ENCODE data around the gene AAK1.

Gene AAK1

GRCh38 chr2:69495861-69496260, 147.7 kb downstream of the AAK1 start:
- no peak for DNase-seq (ENCODE audit: extremely low spot score)
- POLR2A ChIA-PET: no interaction called here
- CTCF ChIA-PET: interaction anchor here (0.9 to 1.0 kb wide), 2 partner anchors 8 to 12 kb away, joined by 3 to 5 read pairs; no protein-coding TSS in a partner anchor
- no peak for TF ChIP-seq CTCF (IDR thresholded peaks at IDR 0.05; ENCODE audit: control extremely low read depth, extremely low read depth, low read depth, missing control alignments)

GRCh38 chr2:69495008-69495407, 148.5 kb downstream of the AAK1 start:
- no peak for DNase-seq (ENCODE audit: extremely low spot score)
- POLR2A ChIA-PET: interaction anchor here (0.6 kb wide), 1 partner anchor 9 kb away, joined by 6 read pairs; no protein-coding TSS in a partner anchor
- no peak for TF ChIP-seq CTCF (IDR thresholded peaks at IDR 0.05; ENCODE audit: control extremely low read depth, extremely low read depth, low read depth, missing control alignments)
- CTCF ChIA-PET: no interaction called here

- TF ChIP-seq CTCF (IDR thresholded peaks at IDR 0.05; ENCODE audit: control extremely low read depth, extremely low read depth, low read depth, missing control alignments): no peak
- POLR2A ChIA-PET: no interaction called here
- CTCF ChIA-PET: interaction anchor here (1.5 to 1.6 kb wide), 2 partner anchors 24 to 34 kb away, joined by 3 to 4 read pairs; no protein-coding TSS in a partner anchor
- DNase-seq (ENCODE audit: extremely low spot score): no peak
These were observed 149.4 kb downstream of the AAK1 start for GRCh38 chr2:69494126-69494525.

GRCh38 chr2:69493268-69493667, 150.3 kb downstream of the AAK1 start:
- ChIA-PET POLR2A (no interaction called here), CTCF (interaction anchor here (1.5 to 1.6 kb wide), 2 partner anchors 23 to 34 kb away, joined by 3 to 4 read pairs; no protein-coding TSS in a partner anchor)
- no peak for DNase-seq (ENCODE audit: extremely low spot score)
- no peak for TF ChIP-seq CTCF (IDR thresholded peaks at IDR 0.05; ENCODE audit: control extremely low read depth, extremely low read depth, low read depth, missing control alignments)

GRCh38 chr2:69491864-69492263, 151.7 kb downstream of the AAK1 start:
- POLR2A ChIA-PET: no interaction called here
- no peak for DNase-seq (ENCODE audit: extremely low spot score)
- no peak for TF ChIP-seq CTCF (IDR thresholded peaks at IDR 0.05; ENCODE audit: control extremely low read depth, extremely low read depth, low read depth, missing control alignments)
- CTCF ChIA-PET: interaction anchor here (1.2 kb wide), 1 partner anchor 30 kb away, joined by 3 read pairs; no protein-coding TSS in a partner anchor

GRCh38 chr2:69490486-69490885, 153.1 kb downstream of the AAK1 start:
- no peak for TF ChIP-seq CTCF (IDR thresholded peaks at IDR 0.05; ENCODE audit: control extremely low read depth, extremely low read depth, low read depth, missing control alignments)
- ChIA-PET CTCF (no interaction called here), POLR2A (no interaction called here)
- DNase-seq (ENCODE audit: extremely low spot score): no peak

GRCh38 chr2:69489793-69490192, 153.7 kb downstream of the AAK1 start:
- ChIA-PET POLR2A (no interaction called here), CTCF (no interaction called here)
- DNase-seq (ENCODE audit: extremely low spot score): no peak
- TF ChIP-seq CTCF (IDR thresholded peaks at IDR 0.05; ENCODE audit: control extremely low read depth, extremely low read depth, low read depth, missing control alignments): no peak
